K562 (cell line): ENCODE measurements around the gene ABCB9. TPM values are rescaled to one million over a fixed set of nuclear protein-coding genes. Genes with fewer than 3 reads are reported as not detected.

Experiments
- ATAC-seq: fragments of 200-7000 bp; cut with Tn5 transposase; 3 replicates; pipeline ENCODE4 v1.9.1; 2020; ENCODE audit warnings: moderate library complexity
- BruUV-seq: library from RNA; stranded (reverse); fragments of 400-500 nt; replicated peaks from 2 replicates; lab custom pipeline; 2021; lab: Mats Ljungman, UMichigan
- CTCF ChIA-PET: fragments of 300-600 bp; formaldehyde crosslinking; extraction: SDS; loops from one replicate; lab custom pipeline; 2021; ENCODE audit warnings: low intra/inter-chr PET ratio; lab: Yijun Ruan, JAX
- POLR2A ChIA-PET: fragments of 300-600, 350-650 bp; sonication (Branson Sonifier 250); formaldehyde crosslinking; extraction: SDS; loops from one replicate; lab custom pipeline; 2021; ENCODE audit warnings: antibody characterized with exemption, inconsistent platforms; lab: Yijun Ruan, JAX
- DNase-seq, 4 experiments: peaks; one replicate each; pipeline versions ENCODE4 v3.0.0 to v3.0.0-alpha.2; 2011 to 2018; ENCODE audit warnings: low spot score in 3 of 4, mixed read lengths in 3 of 4; ENCODE audit errors: extremely low read depth in 1 of 4
- FAIRE-seq: peaks from 2 replicates; lab custom pipeline; 2011; peaks lifted over from hg19 to GRCh38; lab: Jason Lieb, UNC
- H2AFZ ChIP-seq: 2 replicates; pipeline ENCODE4 v1.6.0; 2011; ENCODE audit warnings: low read depth, low read length, control low read depth, inconsistent platforms
- H3K27ac ChIP-seq: fragments of 200-600 bp; 3 replicates; pipeline ENCODE4 v1.8.0; 2011; ENCODE audit warnings: low read depth, mild to moderate bottlenecking, control low read depth, inconsistent platforms, low read length, moderate library complexity, mixed read lengths; ENCODE audit errors: extremely low read depth
- H3K27me3 ChIP-seq, 2 experiments: fragments of 300-600 bp in 1 of 2; 2 replicates in 1 of 2; 3 replicates in 1 of 2; pipeline versions ENCODE4 v1.6.0 to v1.8.0; 2011; ENCODE audit warnings: inconsistent platforms in 2 of 2, low read length in 2 of 2, mild to moderate bottlenecking in 1 of 2, mixed read lengths in 1 of 2, moderate library complexity in 1 of 2; ENCODE audit not compliant: control insufficient read depth in 2 of 2, insufficient read depth in 2 of 2
- H3K36me3 ChIP-seq: fragments of 300-600 bp; 3 replicates; pipeline ENCODE4 v1.8.0; 2011; ENCODE audit warnings: mild to moderate bottlenecking, low read length, inconsistent platforms; ENCODE audit not compliant: control insufficient read depth, insufficient read depth
- H3K4me1 ChIP-seq, 2 experiments: fragments of 200-600 bp in 1 of 2; replicated peaks in 1 of 2; 2 replicates in 1 of 2; 3 replicates in 1 of 2; pipeline versions ENCODE4 v1.5.1 to v1.8.0; 2011; ENCODE audit warnings: inconsistent platforms in 2 of 2, low read length in 2 of 2, mild to moderate bottlenecking in 1 of 2, mixed read lengths in 1 of 2, moderate library complexity in 1 of 2; ENCODE audit not compliant: control insufficient read depth in 2 of 2, insufficient read depth in 2 of 2
- H3K4me2 ChIP-seq: 2 replicates; pipeline ENCODE4 v1.6.1; 2011; ENCODE audit warnings: low read length, control low read depth, inconsistent platforms, mixed read lengths; ENCODE audit not compliant: insufficient read depth
- H3K4me3 ChIP-seq: fragments of 200-600 bp; sonication (generic), shearing (Covaris generic); 2 replicates; pipeline ENCODE4 v1.5.1; 2016; ENCODE audit warnings: control low read depth, inconsistent platforms
- H3K79me2 ChIP-seq: fragments of 200-600 bp; 3 replicates; pipeline ENCODE4 v1.8.0; 2011; ENCODE audit warnings: low read length, inconsistent platforms; ENCODE audit not compliant: control insufficient read depth, insufficient read depth
- H3K9ac ChIP-seq, 2 experiments: 2 replicates each; pipeline versions ENCODE4 v1.6.0 to v1.6.1; 2011; ENCODE audit warnings: low read depth in 2 of 2, low read length in 2 of 2, control low read depth in 1 of 2, inconsistent platforms in 1 of 2, mild to moderate bottlenecking in 1 of 2, mixed read lengths in 1 of 2; ENCODE audit not compliant: insufficient read depth in 1 of 2
- H3K9me1 ChIP-seq: one replicate; pipeline ENCODE4 v1.6.0; 2011; ENCODE audit warnings: inconsistent platforms, mild to moderate bottlenecking, low read length, moderate library complexity; ENCODE audit not compliant: control insufficient read depth, insufficient read depth
- H3K9me3 ChIP-seq: replicated peaks from 2 replicates; pipeline ENCODE4 v1.5.1; 2011; ENCODE audit warnings: low read depth, low read length, inconsistent platforms; ENCODE audit not compliant: control insufficient read depth, insufficient read depth
- H4K20me1 ChIP-seq: replicated peaks from 2 replicates; pipeline ENCODE4 v1.6.1; 2011; ENCODE audit warnings: low read length, inconsistent platforms, mixed read lengths; ENCODE audit not compliant: control insufficient read depth, insufficient read depth
- ARID2 ChIP-seq: fragments of 450-650 bp; IDR thresholded peaks from 2 replicates; pipeline ENCODE4 v1.6.1; 2017; ENCODE audit warnings: antibody characterized with exemption, mild to moderate bottlenecking
- CBX5 ChIP-seq: IDR thresholded peaks from 2 replicates; pipeline ENCODE4 v1.6.1; 2014; ENCODE audit warnings: low read depth, borderline replicate concordance
- CC2D1A ChIP-seq: fragments of 450-650 bp; IDR thresholded peaks from 2 replicates; pipeline ENCODE4 v1.6.1; 2017; ENCODE audit warnings: mild to moderate bottlenecking
- CREM ChIP-seq: IDR thresholded peaks from 2 replicates; pipeline ENCODE4 v1.6.1; 2014; ENCODE audit warnings: antibody characterized with exemption, low read depth
- FOXP1 ChIP-seq: sonication (generic); formaldehyde crosslinking; IDR thresholded peaks from 2 replicates; pipeline ENCODE4 v1.8.0; 2022; ENCODE audit warnings: mild to moderate bottlenecking, missing genetic modification reagents
- HCFC1 ChIP-seq: IDR thresholded peaks from 2 replicates; pipeline ENCODE4 v1.6.1; 2012; ENCODE audit warnings: low read depth, low read length, improper control_type of control experiment
- HDAC6 ChIP-seq: IDR thresholded peaks from 2 replicates; pipeline ENCODE4 v1.6.1; 2012; ENCODE audit warnings: low read depth, mild to moderate bottlenecking, control low read depth, inconsistent platforms, low read length, moderate library complexity
- MYC ChIP-seq, 2 experiments: fragments of 250-450 bp in 1 of 2; sonication (Bioruptor Pico) in 1 of 2; IDR thresholded peaks; 2 replicates each; pipeline versions ENCODE4 v1.5.1 to v1.6.1; 2012 to 2021; ENCODE audit warnings: low read depth in 2 of 2, borderline replicate concordance in 1 of 2, improper control_type of control experiment in 1 of 2, low read length in 1 of 2, mild to moderate bottlenecking in 1 of 2, moderate library complexity in 1 of 2
- NCOA2 ChIP-seq, 2 experiments: fragments of 450-650 bp; IDR thresholded peaks; 2 replicates each; pipeline ENCODE4 v1.6.1; 2018; ENCODE audit warnings: mild to moderate bottlenecking in 2 of 2, moderate library complexity in 1 of 2; ENCODE audit not compliant: partially characterized antibody in 2 of 2
- NFYB ChIP-seq: IDR thresholded peaks from 2 replicates; pipeline ENCODE4 v1.6.1; 2011; ENCODE audit warnings: mild to moderate bottlenecking, moderate library complexity; ENCODE audit not compliant: insufficient read length; ENCODE audit errors: extremely low read depth
- STAG1 ChIP-seq: sonication (generic); formaldehyde crosslinking; IDR thresholded peaks from 2 replicates; pipeline ENCODE4 v1.5.0; 2020; ENCODE audit warnings: missing genetic modification reagents, borderline replicate concordance
- TCF7 ChIP-seq: sonication (generic); IDR thresholded peaks from 2 replicates; pipeline ENCODE4 v1.6.1; 2016; ENCODE audit warnings: antibody characterized with exemption, borderline replicate concordance
- TRIM24 ChIP-seq, 2 experiments: fragments of 450-650 bp; IDR thresholded peaks; 2 replicates each; pipeline ENCODE4 v1.6.1; 2016
- ZFP36 ChIP-seq: fragments of 150-350 bp; IDR thresholded peaks from 2 replicates; pipeline ENCODE4 v1.6.1; 2018; ENCODE audit warnings: low read length, low read depth; ENCODE audit not compliant: partially characterized antibody
- ZKSCAN1 ChIP-seq: fragments of 150-350 bp; IDR thresholded peaks from 2 replicates; pipeline ENCODE4 v1.6.1; 2016; ENCODE audit warnings: low read depth, low read length
- ZNF347 ChIP-seq: fragments of 450-650 bp; formaldehyde crosslinking; IDR thresholded peaks from 2 replicates; pipeline ENCODE4 v1.4.0; 2020; ENCODE audit warnings: low read depth, mild to moderate bottlenecking, moderate library complexity
- ZNF740 ChIP-seq, 3 experiments: fragments of 200-800 bp in 1 of 3; sonication (Bioruptor generic) in 1 of 3; sonication (generic) in 1 of 3; formaldehyde crosslinking in 1 of 3; IDR thresholded peaks; 2 replicates each; pipeline versions ENCODE4 v1.6.1 to v1.8.0; 2016 to 2022; ENCODE audit warnings: mild to moderate bottlenecking in 2 of 3, missing compliant biosample characterization in 2 of 3, missing genetic modification characterization in 2 of 3, missing genetic modification reagents in 1 of 3
- WGBS: fragments of 100-300 bp; shearing (Covaris generic); methylation state at CpG from one replicate; pipeline ENCODE4 v1.1.6; 2016; ENCODE audit warnings: low coverage, mixed read lengths; ENCODE audit not compliant: insufficient coverage; ENCODE audit errors: missing lambda C conversion rate; 5-methylcytosine and 5-hydroxymethylcytosine counted together
- in situ Hi-C: fragments of 300-500 bp; cut with MboI; formaldehyde crosslinking; loops from 4 replicates; pipeline ENCODE4 v1.15.0; 2018; ENCODE audit warnings: inconsistent platforms, mixed read lengths
- intact Hi-C: fragments of 100-400 bp; cut with micrococcal nuclease; formaldehyde crosslinking; loops from 2 replicates; pipeline ENCODE4 v1.14.2; 2022
- polyA plus RNA-seq, 8 experiments: library from polyadenylated mRNA; depleted of rRNA in 4 of 8; stranded (reverse) in 5 of 8; unstranded in 3 of 8; fragments of >200 nt; fragmentation: Nextera tagmentation in 2 of 8; fragmentation: Illumina TruSeq in 1 of 8; extraction: Ambion mirVana in 2 of 8; extraction: Trizol in 1 of 8; gene quantifications; 2 replicates each; pipeline versions ENCODE4 v1.2.1 to v1.2.3, GENCODE V29; 2011 to 2014; ENCODE audit warnings: inconsistent platforms in 1 of 8, missing spikeins in 1 of 8
- total RNA-seq, 7 experiments: library from RNA; depleted of rRNA in 6 of 7; stranded (reverse); fragments of >200 nt in 6 of 7; fragmentation: Illumina TruSeq in 2 of 7; extraction: Trizol in 2 of 7; gene quantifications; 2 replicates each; pipeline versions ENCODE4 v1.2.1 to v1.2.3, GENCODE V29; 2011 to 2021; ENCODE audit warnings: low replicate concordance in 1 of 7
- TF ChIP-seq, protein P1 (sequence below): sonication (generic); formaldehyde crosslinking; IDR thresholded peaks from 2 replicates; pipeline ENCODE4 v1.8.0; 2022; ENCODE audit warnings: mild to moderate bottlenecking, missing genetic modification reagents

Gene ABCB9
- total and polyA plus RNA-seq, 9 of the 15 experiments (the other 6 are each of a cell fraction or from before 2014, with no cell fraction given) = 0.20 to 12.6 (median 6.2) TPM

GRCh38 chr12:122951979-122952892, 14.0 kb downstream of the ABCB9 start:
- BruUV-seq = no TSS peak
- no peaks in the 10 kb centered on the region; the same call in 2 of the 3 replicates for H3K36me3 ChIP-seq
- peak; percentile 97 for FAIRE-seq
- 62% methylated on average over 12 of the region's 12 CpGs for WGBS
- H3K9ac ChIP-seq = peak overlapping the region in 1 of 2 experiments; percentile 20; a peak in 1 of 4 replicates
- ATAC-seq = peak; percentile 99
- H3K4me2 ChIP-seq = no peak overlapping the region
- no peak overlapping the region for H2AFZ ChIP-seq
- CTCF ChIA-PET = interaction anchor here (0.6 to 3.7 kb wide), 6 partner anchors 10 to 608 kb away, joined by 3 to 28 read pairs (median 7); no protein-coding TSS in a partner anchor
- DNase-seq = peak in 3 of 4 experiments; percentile 60 to 82 (median 80)
- H4K20me1 ChIP-seq = peaks cover 3% of the 10 kb centered on the region
- H3K4me1 ChIP-seq = peaks cover 2 to 18% of the 10 kb centered on the region in 2 experiments; a peak in 4 of 5 replicates
- H3K9me1 ChIP-seq = no peaks in the 10 kb centered on the region
- H3K27ac ChIP-seq = no peak overlapping the region
- intact Hi-C loops = loop anchor here (1.0 to 5.0 kb wide), 3 partner anchors 70 to 160 kb away; no protein-coding TSS in a partner anchor
- in situ Hi-C loops = loop anchor here (10.0 kb wide), 1 partner anchor 97 kb away; no protein-coding TSS in a partner anchor
- POLR2A ChIA-PET = interaction anchor here (0.7 to 1.9 kb wide), 2 partner anchors 88 to 280 kb away, joined by 3 to 5 read pairs; no protein-coding TSS in a partner anchor
- no peaks in the 10 kb centered on the region for H3K79me2 ChIP-seq
- no peaks in the 10 kb centered on the region for H3K27me3 ChIP-seq
- H3K9me3 ChIP-seq = no peaks in the 10 kb centered on the region
- no peak overlapping the region for H3K4me3 ChIP-seq
- TF ChIP-seq ZNF347 (CRISPR knock-in tag) (no peak), ZFP36 (peak; percentile 69), CC2D1A (peak; percentile 66; the same call in 1 of the 2 replicates), FOXP1 (0 out of 2 replicates have a peak, but pooled peaks have one; percentile 27), CREM (peak; percentile 51; the same call in 1 of the 2 replicates), TRIM24 (IDR thresholded peaks at IDR 0.05) (no peak), CBX5 (no peak), TCF7 (no peak), ZKSCAN1 (peak; percentile 21; the same call in 1 of the 2 replicates), ARID2 (peak; percentile 85), HDAC6 (no peak), ZNF740 (CRISPR knock-in tag; IDR thresholded peaks at IDR 0.05) (peak; percentile 36; the same call in 1 of the 2 replicates), ZNF740 (tag; IDR thresholded peaks at IDR 0.05) (no peak), NCOA2 (IDR thresholded peaks at IDR 0.05; ENCODE audit: partially characterized antibody in 2 of 2) (no peak), HCFC1 (no peak), MYC (IDR thresholded peaks at IDR 0.05; ENCODE audit: low read depth, low read length) (peak; percentile 44; the same call in 1 of the 2 replicates), MYC (CRISPR knock-in tag; IDR thresholded peaks at IDR 0.05; ENCODE audit: borderline replicate concordance, low read depth) (no peak), NFYB (no peak), STAG1 (CRISPR knock-in tag) (peak; percentile 85; the same call in 1 of the 2 replicates)
- TF ChIP-seq, protein P1, sequence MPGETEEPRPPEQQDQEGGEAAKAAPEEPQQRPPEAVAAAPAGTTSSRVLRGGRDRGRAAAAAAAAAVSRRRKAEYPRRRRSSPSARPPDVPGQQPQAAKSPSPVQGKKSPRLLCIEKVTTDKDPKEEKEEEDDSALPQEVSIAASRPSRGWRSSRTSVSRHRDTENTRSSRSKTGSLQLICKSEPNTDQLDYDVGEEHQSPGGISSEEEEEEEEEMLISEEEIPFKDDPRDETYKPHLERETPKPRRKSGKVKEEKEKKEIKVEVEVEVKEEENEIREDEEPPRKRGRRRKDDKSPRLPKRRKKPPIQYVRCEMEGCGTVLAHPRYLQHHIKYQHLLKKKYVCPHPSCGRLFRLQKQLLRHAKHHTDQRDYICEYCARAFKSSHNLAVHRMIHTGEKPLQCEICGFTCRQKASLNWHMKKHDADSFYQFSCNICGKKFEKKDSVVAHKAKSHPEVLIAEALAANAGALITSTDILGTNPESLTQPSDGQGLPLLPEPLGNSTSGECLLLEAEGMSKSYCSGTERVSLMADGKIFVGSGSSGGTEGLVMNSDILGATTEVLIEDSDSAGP (CRISPR knock-in tag) = no peak
